Trophoblast cell (in vitro differentiated cells and primary cell): ENCODE measurements around the gene RAB3C.

Source experiments
- DNase-seq, 2 donors: peaks; one replicate each; pipeline ENCODE4 v3.0.0-alpha.2; 2016
- H2AFZ ChIP-seq: 2 replicates; pipeline ENCODE4 v1.6.1; 2013; ENCODE audit warnings: low read length, moderate library complexity, mild to moderate bottlenecking; ENCODE audit not compliant: insufficient read depth, poor library complexity
- H2AK5ac ChIP-seq: 2 replicates; pipeline ENCODE4 v1.6.1; 2013; ENCODE audit warnings: mild to moderate bottlenecking, low read length
- H2BK120ac ChIP-seq: 2 replicates; pipeline ENCODE4 v1.6.1; 2013; ENCODE audit warnings: low read length, mild to moderate bottlenecking, moderate library complexity; ENCODE audit not compliant: insufficient read depth, poor library complexity
- H2BK12ac ChIP-seq: 2 replicates; pipeline ENCODE4 v1.6.1; 2013; ENCODE audit warnings: mild to moderate bottlenecking, low read length, moderate library complexity
- H2BK5ac ChIP-seq: 2 replicates; pipeline ENCODE4 v1.6.1; 2013; ENCODE audit warnings: low read length, low read depth, moderate library complexity, mild to moderate bottlenecking; ENCODE audit not compliant: poor library complexity
- H3K14ac ChIP-seq: 2 replicates; pipeline ENCODE4 v1.6.1; 2013; ENCODE audit warnings: mild to moderate bottlenecking, low read length
- H3K18ac ChIP-seq: 2 replicates; pipeline ENCODE4 v1.6.1; 2013; ENCODE audit warnings: mild to moderate bottlenecking, low read length
- H3K23ac ChIP-seq: 2 replicates; pipeline ENCODE4 v1.6.1; 2013; ENCODE audit warnings: low read length
- H3K27ac ChIP-seq: 2 replicates; pipeline ENCODE4 v1.5.1; 2013; ENCODE audit warnings: low read depth, mild to moderate bottlenecking, inconsistent platforms, low read length, moderate library complexity
- H3K27me3 ChIP-seq: 2 replicates; pipeline ENCODE4 v1.6.1; 2013; ENCODE audit warnings: inconsistent platforms, mild to moderate bottlenecking, low read length, moderate library complexity; ENCODE audit not compliant: insufficient read depth
- H3K36me3 ChIP-seq, 2 experiments: 1 replicate in 1 of 2; 2 replicates in 1 of 2; pipeline ENCODE4 v1.6.1; 2013; ENCODE audit warnings: low read length in 2 of 2, mild to moderate bottlenecking in 2 of 2, moderate library complexity in 1 of 2; ENCODE audit not compliant: insufficient read depth in 2 of 2, control insufficient read depth in 1 of 2
- H3K4ac ChIP-seq: 2 replicates; pipeline ENCODE4 v1.6.1; 2013; ENCODE audit warnings: low read depth, mild to moderate bottlenecking, low read length, moderate library complexity
- H3K4me1 ChIP-seq, 2 experiments: 1 replicate in 1 of 2; 2 replicates in 1 of 2; pipeline ENCODE4 v1.6.1; 2013; ENCODE audit warnings: low read length in 2 of 2, mild to moderate bottlenecking in 2 of 2, moderate library complexity in 1 of 2; ENCODE audit not compliant: insufficient read depth in 2 of 2, control insufficient read depth in 1 of 2
- H3K4me2 ChIP-seq: 2 replicates; pipeline ENCODE4 v1.6.1; 2013; ENCODE audit warnings: inconsistent platforms, mild to moderate bottlenecking, low read length, moderate library complexity
- H3K4me3 ChIP-seq: 2 replicates; pipeline ENCODE4 v1.5.1; 2013; ENCODE audit warnings: mild to moderate bottlenecking, low read depth, low read length, inconsistent platforms
- H3K79me1 ChIP-seq: one replicate; pipeline ENCODE4 v1.6.1; 2013; ENCODE audit warnings: low read length
- H3K79me2 ChIP-seq: 2 replicates; pipeline ENCODE4 v1.6.1; 2013; ENCODE audit warnings: low read length, mild to moderate bottlenecking; ENCODE audit not compliant: control insufficient read depth, insufficient read depth, poor library complexity
- H3K9ac ChIP-seq: 2 replicates; pipeline ENCODE4 v1.6.1; 2013; ENCODE audit warnings: mild to moderate bottlenecking, low read length
- H3K9me3 ChIP-seq: 2 replicates; pipeline ENCODE4 v1.6.1; 2013; ENCODE audit warnings: low read depth, mild to moderate bottlenecking, control low read depth, inconsistent platforms, low read length; ENCODE audit not compliant: insufficient read depth
- H4K12ac ChIP-seq: 2 replicates; pipeline ENCODE4 v1.6.1; 2013; ENCODE audit warnings: low read depth, mild to moderate bottlenecking, low read length, moderate library complexity
- H4K8ac ChIP-seq: 2 replicates; pipeline ENCODE4 v1.6.1; 2013; ENCODE audit warnings: low read depth, mild to moderate bottlenecking, low read length, moderate library complexity
- H4K91ac ChIP-seq: one replicate; pipeline ENCODE4 v1.6.1; 2013; ENCODE audit warnings: low read depth, mild to moderate bottlenecking, low read length, moderate library complexity
- WGBS: extraction: QIAGEN DNeasy Blood & Tissue Kit; methylation state at CpG from one replicate; pipeline ENCODE4 v1.1.7; 2013; ENCODE audit warnings: missing lambda C conversion rate; ENCODE audit not compliant: insufficient read length, insufficient coverage; ENCODE audit errors: extremely low coverage; 5-methylcytosine and 5-hydroxymethylcytosine counted together

The RAB3C gene

DNA sequence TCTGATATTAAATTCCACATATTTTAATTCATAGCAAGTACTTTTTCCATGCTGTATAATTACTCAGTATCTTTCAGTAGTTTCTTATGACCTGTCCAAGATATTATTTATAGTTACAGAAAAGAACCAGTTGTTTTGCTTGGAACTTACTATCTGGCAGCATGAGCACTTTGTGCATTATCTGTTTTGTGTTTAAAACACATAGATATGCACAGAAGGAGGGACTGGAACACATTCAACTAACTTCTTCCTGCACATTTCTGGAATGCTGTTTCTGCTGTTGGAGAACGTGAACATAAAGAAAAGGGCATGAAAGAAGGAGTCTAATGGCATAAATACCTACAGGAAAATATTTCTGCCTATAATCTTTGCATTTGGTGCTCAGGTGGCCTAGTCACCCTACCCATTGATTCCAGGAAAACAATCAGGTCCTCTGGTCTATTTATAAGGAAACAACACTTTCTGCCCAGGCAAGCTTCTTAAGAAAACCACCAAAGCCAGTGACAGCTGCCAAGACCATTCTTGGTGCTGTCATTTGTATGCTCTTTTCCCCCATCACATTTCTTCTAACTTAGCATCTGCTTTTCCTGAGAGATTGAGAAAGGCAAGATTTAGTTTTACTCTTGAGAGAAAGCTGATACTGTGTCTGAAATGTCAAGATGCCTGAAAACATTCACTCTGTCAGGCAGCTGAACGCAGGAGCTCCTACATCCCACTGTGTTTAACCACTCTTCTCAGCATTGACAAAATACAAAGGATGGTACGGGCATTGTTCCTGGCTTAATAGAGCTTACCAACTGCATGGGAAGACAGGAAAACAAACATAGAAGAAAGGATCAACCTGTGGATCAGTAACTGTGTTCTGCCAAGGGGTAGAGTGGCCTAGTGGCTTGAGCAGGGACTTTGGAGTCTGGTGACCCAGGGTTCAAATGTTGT, 40.3 kb downstream of the RAB3C start:
- DNase-seq: no peak
- Histone ChIP-seq H3K23ac (no peak overlapping the region), H3K4ac (no peak overlapping the region), H4K91ac (no peak overlapping the region), H3K27ac (no peak overlapping the region), H3K14ac (no peak overlapping the region), H4K12ac (no peak overlapping the region), H2AFZ (no peak overlapping the region), H3K4me1 (no peaks in the 10 kb centered on the region), H3K4me3 (no peak overlapping the region), H2BK5ac (no peak overlapping the region), H4K8ac (no peak overlapping the region), H2AK5ac (no peak overlapping the region), H2BK120ac (no peak overlapping the region), H3K36me3 (no peaks in the 10 kb centered on the region), H3K79me1 (no peaks in the 10 kb centered on the region), H2BK12ac (no peak overlapping the region), H3K4me2 (no peak overlapping the region), H3K27me3 (no peaks in the 10 kb centered on the region), H3K9me3 (no peaks in the 10 kb centered on the region), H3K18ac (no peak overlapping the region), H3K79me2 (no peaks in the 10 kb centered on the region), H3K9ac (no peak overlapping the region)
- WGBS: no CpG with 5 or more reads among the region's 3 CpGs

DNA sequence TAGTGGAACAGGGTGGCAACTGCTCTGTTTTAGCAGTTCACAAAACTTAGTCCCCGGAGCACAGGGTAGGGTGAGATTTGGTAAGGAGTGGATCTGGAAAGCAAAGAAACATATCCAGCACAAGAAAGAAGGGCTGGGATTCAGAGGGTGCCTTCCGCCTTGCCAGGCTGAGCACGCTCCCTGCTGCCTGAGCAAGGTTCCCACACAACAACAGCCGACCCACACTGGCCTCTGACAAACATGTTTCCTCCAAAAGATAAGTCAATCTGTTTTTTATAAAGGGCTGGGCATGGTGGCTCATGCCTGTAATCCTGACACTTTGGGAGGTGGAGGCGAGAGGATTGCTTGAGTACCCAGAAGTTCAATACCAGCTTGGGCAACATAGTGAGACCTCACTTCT, 45.8 kb downstream of the RAB3C start:
- no peaks in the 10 kb centered on the region for H3K79me1 ChIP-seq
- no CpG with 5 or more reads among the region's 5 CpGs for WGBS
- H3K9ac ChIP-seq: no peak overlapping the region
- no peak overlapping the region for H4K91ac ChIP-seq
- H4K12ac ChIP-seq: no peak overlapping the region
- DNase-seq: no peak
- H2AFZ ChIP-seq: no peak overlapping the region
- no peaks in the 10 kb centered on the region for H3K9me3 ChIP-seq
- no peak overlapping the region for H2BK5ac ChIP-seq
- no peaks in the 10 kb centered on the region for H3K27me3 ChIP-seq
- H3K4me2 ChIP-seq: no peak overlapping the region
- no peak overlapping the region for H2AK5ac ChIP-seq
- no peak overlapping the region for H3K18ac ChIP-seq
- H3K4me1 ChIP-seq: no peaks in the 10 kb centered on the region
- H4K8ac ChIP-seq: no peak overlapping the region
- H3K14ac ChIP-seq: no peak overlapping the region
- H3K79me2 ChIP-seq: no peaks in the 10 kb centered on the region
- H2BK12ac ChIP-seq: no peak overlapping the region
- H3K23ac ChIP-seq: no peak overlapping the region
- no peak overlapping the region for H3K27ac ChIP-seq
- H3K36me3 ChIP-seq: no peaks in the 10 kb centered on the region
- H3K4ac ChIP-seq: no peak overlapping the region
- H2BK120ac ChIP-seq: no peak overlapping the region
- H3K4me3 ChIP-seq: no peak overlapping the region

GRCh38 chr5:58629271-58630159, 46.6 kb downstream of the RAB3C start:
- DNase-seq: no peak
- H3K14ac ChIP-seq: no peak overlapping the region
- no peaks in the 10 kb centered on the region for H3K79me1 ChIP-seq
- no peaks in the 10 kb centered on the region for H3K79me2 ChIP-seq
- WGBS: no CpG with 5 or more reads among the region's 6 CpGs
- no peak overlapping the region for H3K27ac ChIP-seq
- no peak overlapping the region for H3K4me2 ChIP-seq
- H3K9ac ChIP-seq: no peak overlapping the region
- H3K36me3 ChIP-seq: no peaks in the 10 kb centered on the region
- H3K18ac ChIP-seq: no peak overlapping the region
- no peak overlapping the region for H4K8ac ChIP-seq
- H2BK12ac ChIP-seq: no peak overlapping the region
- H4K12ac ChIP-seq: no peak overlapping the region
- no peak overlapping the region for H2AK5ac ChIP-seq
- H3K27me3 ChIP-seq: no peaks in the 10 kb centered on the region
- H3K23ac ChIP-seq: no peak overlapping the region
- no peak overlapping the region for H2BK120ac ChIP-seq
- no peak overlapping the region for H3K4me3 ChIP-seq
- H3K4me1 ChIP-seq: no peaks in the 10 kb centered on the region
- no peak overlapping the region for H4K91ac ChIP-seq
- H3K9me3 ChIP-seq: no peaks in the 10 kb centered on the region
- H2BK5ac ChIP-seq: no peak overlapping the region
- H2AFZ ChIP-seq: no peak overlapping the region
- H3K4ac ChIP-seq: no peak overlapping the region

- Histone ChIP-seq H3K27ac (no peak overlapping the region), H3K9ac (no peak overlapping the region), H2BK5ac (no peak overlapping the region), H3K27me3 (no peaks in the 10 kb centered on the region), H3K4ac (no peak overlapping the region), H3K9me3 (no peaks in the 10 kb centered on the region), H4K91ac (no peak overlapping the region), H2AFZ (no peak overlapping the region), H3K4me2 (no peak overlapping the region), H3K14ac (no peak overlapping the region), H3K23ac (no peak overlapping the region), H3K36me3 (no peaks in the 10 kb centered on the region), H2BK12ac (no peak overlapping the region), H2BK120ac (no peak overlapping the region), H4K12ac (no peak overlapping the region), H3K79me1 (no peaks in the 10 kb centered on the region), H4K8ac (no peak overlapping the region), H3K79me2 (no peaks in the 10 kb centered on the region), H3K18ac (no peak overlapping the region), H3K4me1 (no peaks in the 10 kb centered on the region), H2AK5ac (no peak overlapping the region), H3K4me3 (no peak overlapping the region)
- no CpG with 5 or more reads among the region's 1 CpG for WGBS
- DNase-seq: no peak
Observed at GRCh38 chr5:58631895-58632294, 49.0 kb downstream of the RAB3C start.
